Glomerular visceral epithelial cell (primary cell): Measurements from ENCODE around the gene FMN1.
"Not testable (repeated sequence)": the region's sequence is repeated elsewhere in the genome, so short reads cannot be mapped to it uniquely, and the experiment has no call there.

Experiments used
- DNase-seq: peaks from one replicate; pipeline ENCODE4 v3.0.0-alpha.2; 2016; ENCODE audit errors: extremely low spot score

FMN1 gene

GRCh38 chr15:32857732-32858131, 336.8 kb downstream of the FMN1 start:
- no peak for DNase-seq

GRCh38 chr15:32856753-32857152, 337.8 kb downstream of the FMN1 start:
- peak; percentile 84 for DNase-seq

- DNase-seq, result peak; percentile 96
Observed at GRCh38 chr15:32855942-32856341, 338.6 kb downstream of the FMN1 start.

DNA sequence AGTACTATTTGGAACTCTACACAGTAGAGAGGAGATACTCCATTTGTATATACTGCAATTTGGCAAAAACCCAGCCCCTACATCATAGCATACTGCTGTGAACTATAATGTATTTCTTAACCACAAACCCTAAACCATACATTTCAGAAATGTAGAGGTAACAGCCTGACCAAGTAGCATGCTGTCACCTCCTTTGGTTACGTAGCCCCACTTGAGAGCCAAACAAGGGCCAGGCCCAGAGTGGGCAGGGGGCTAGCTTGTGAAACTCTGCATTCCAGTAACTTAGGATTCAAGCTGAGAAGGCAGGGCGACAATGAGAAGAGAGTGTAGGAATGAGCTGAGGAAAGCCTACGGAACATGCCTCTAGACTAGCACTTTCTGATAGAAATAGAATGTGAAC, 340.9 kb downstream of the FMN1 start:
- peak; percentile 25 for DNase-seq

DNA sequence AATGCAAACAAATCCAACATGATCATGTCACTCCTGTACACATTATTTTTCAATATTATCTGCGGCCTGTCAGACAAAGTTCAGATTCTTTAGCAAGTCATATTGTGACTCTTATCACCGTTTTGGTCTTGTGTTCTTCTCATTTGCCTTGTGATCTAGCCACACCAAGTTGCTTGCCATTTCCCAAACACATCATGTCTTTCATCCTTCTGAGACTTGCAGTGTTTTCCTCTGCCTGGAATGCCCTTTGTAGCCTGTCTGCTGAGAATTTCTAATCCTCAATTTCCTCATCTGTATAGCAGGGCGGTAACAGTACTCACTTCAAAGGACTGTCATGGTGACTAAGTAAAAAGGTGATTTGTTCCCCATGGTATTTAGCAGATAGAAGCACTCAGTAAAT, 341.7 kb downstream of the FMN1 start:
- DNase-seq, result no peak

DNA sequence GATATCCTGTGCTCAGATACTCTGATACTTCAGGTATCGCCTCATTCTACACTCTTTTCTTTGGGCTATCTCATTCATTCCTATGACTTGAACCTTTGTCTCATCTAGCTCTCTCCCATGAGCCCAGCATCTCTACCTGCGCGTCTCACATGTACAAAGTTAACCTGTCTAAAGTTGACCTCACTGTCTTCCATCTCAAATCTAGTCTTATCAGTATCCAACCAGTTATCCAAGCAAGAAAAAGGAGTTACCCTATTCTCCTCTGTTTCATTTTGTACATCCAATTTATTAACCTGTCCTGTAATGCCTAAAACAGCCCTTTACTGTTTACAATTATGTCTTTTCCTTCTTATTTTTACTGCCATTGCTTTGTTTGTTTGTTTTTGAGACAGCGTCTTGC, 342.5 kb downstream of the FMN1 start:
- DNase-seq, result no peak

DNA sequence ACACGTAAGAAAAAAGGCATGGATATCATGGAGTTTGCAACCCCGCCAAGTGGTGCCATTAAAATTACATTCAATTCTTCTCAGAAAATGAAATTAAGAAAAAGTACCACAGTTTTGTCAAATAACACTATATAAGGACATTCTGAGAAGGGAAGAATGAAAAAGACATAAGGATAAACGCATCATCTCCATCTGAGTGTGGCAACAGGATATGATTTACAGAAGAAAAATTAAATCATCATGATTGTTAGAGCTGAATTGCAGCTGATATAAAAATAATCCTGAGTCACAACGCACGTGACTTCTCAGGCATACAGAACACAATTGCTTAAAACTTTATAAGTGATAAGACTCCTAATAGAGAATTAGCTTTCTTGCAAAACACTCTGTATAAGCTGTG, 342.9 kb downstream of the FMN1 start:
- DNase-seq, result peak; percentile 36

- peak; percentile 88 for DNase-seq
Observed at GRCh38 chr15:32849769-32850668, 344.5 kb downstream of the FMN1 start.

DNA sequence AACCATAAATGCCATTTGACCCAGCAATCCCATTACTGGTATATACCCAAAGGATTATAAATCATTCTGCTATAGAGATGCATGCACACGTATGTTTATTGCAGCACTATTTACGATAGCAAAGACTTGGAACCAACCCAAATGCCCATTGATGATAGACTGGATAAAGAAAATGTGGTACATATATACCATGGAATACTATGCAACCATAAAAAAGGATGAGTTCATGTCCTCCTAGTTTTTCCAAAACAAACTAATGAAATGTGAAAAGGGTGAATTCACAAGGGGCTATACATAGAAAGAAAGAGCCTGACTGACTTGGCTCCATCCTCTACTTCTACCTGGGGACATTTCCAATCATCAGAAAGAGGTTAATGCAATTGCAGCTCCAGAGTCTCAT, 347.8 kb downstream of the FMN1 start:
- not testable (repeated sequence) for DNase-seq

DNA sequence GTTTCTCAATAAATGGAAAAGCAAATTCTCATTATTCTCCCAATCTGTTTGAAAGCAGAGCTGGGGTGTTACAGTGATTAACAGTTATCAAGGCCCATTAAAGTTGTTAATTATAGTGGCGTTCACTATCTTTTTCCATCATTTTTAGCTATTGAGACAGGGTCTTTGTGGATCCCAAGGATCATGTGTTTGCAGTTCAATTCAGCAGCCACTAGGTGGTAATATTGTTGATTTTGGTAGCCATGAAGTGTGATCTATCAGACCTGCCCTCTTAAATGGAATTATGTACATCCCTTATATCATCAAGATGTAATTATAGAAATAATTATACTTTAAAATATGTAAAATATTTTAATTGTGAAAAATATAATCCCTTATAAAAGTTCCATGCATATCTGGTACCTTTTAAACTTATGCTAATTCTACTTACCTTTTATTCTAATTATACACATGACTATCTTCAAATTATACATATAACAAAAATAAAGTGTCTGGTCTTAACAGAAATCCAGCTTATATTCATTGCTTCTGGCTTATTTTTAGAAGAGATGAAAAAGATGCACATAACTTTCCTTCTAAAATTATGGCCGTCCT, 350.3 kb downstream of the FMN1 start:
- DNase-seq, result peak; percentile 52

DNA sequence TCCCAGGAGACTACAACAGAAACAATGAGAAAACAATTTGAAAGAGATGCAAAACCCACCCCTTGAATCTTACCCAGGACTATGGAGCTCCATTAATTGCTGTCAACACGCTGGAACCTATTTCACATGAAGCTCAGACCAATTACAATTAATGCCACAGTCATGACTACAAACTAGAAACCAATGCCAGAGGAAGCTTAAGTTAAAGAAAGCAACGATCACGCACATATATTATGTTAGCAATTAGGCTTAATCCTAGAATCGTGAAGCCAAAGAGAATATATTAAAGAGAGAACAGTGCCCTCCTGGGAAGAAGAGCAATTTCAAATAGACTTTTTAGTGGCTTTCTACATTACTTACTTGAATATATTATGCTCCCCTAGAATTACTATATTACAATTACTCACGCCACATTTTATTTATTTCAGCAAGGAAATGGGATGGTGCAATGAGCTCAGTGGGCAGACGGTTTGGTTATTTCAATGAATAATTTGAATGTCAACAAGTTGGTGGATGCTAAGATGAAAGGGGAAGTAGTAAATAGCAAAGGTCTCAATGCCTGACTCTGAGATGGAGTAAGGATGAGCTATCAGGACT, 351.2 kb downstream of the FMN1 start:
- DNase-seq, result no peak

DNA sequence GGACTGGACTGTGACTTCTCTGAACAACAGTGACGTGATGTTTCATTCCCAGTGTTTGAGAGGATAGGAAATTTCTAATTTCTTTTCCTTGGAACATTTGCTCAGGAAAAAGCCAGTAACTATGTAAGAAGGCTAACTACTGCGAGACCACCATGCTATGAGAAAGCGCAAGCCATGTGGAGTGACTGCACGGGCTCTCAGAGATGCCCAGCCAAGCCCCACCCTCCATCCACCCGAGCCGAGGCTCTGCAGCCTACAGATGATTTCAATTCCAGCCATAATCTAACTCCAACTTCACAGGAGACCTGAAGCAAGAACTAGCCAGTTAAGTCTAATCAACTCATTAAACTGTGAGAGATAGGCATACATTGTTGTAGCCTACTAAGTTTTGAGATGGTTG, 352.4 kb downstream of the FMN1 start:
- DNase-seq, result no peak

- no peak for DNase-seq
Observed at GRCh38 chr15:32840507-32841245, 353.8 kb downstream of the FMN1 start.

DNA sequence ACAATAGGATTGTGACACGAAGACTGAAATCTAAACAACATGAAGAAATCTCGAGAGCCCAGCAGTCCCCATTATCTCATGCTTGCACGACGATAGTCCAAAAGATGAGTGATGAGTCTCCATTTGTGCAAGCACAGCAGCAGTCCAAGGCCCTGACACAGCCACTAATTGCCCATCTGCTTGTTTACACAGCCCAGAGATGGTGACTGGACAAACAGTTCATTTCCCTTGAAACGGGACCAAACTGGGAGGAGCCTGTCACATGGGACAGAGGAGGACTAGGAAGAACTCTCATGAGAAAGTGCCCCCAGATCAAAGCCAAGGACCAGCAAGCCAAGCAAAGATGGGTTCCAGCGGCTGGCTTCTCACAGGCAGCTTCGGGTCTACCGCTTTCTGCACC, 355.7 kb downstream of the FMN1 start:
- peak; percentile 50 for DNase-seq

DNA sequence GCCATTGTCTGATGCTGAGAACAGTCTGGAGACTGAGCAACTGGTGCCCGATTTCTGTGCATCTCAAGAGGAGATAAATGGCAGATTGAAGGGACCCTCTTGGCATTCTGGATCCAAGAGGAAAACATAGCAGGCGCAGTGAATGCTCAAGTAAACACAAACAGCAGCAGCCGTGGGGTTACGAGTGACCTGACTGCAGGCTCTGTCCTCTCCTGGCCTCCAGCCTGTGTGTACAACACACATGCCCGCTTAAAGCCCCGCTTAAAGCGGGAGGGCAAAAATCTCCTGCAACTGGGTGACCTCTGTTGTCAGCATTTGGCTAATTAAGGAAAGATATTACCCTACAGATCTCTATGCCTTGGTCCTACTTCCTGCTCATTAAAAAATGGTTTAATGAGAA, 356.2 kb downstream of the FMN1 start:
- DNase-seq, result no peak

DNA sequence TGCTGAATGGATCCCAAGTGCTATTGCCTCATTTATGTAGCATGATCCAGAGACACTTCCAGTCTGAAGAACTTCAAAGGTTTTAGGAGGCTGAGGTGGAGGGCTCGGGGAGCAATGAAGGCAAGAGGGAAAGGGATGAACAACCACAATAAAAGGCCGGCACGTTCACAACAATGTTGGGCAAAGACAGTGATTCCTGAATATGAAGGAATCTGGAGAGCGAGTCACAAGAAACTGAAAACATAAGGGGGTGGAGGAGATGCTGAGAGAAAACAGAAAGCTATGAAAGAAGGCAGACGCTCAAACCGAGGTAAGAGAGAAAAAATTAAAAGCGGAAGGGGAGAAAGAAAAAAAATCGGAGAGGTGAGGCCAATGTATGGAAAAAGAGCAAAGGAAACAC, 356.6 kb downstream of the FMN1 start:
- no peak for DNase-seq

DNA sequence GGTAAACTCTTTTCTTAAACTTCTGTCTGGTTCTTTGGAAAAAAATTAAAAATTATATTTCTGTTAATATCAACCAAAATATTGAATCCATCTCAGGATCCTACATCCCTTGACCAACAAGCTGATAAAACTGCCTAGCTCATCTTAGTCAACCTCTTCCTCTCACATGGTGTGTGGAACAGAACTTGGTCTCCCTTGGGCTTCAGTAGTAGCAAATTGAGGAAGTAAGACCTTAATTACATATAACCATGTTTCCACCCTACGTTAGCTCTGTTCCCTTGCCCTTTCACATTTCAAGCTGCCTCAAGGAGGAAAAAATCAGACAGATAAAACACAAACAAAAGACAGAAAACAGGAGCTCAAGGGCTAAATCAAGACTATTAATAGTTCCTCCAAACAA, 360.4 kb downstream of the FMN1 start:
- no peak for DNase-seq

GRCh38 chr15:32833379-32833821, 361.1 kb downstream of the FMN1 start:
- no peak for DNase-seq

GRCh38 chr15:32831485-32831884, 363.0 kb downstream of the FMN1 start:
- no peak for DNase-seq

DNA sequence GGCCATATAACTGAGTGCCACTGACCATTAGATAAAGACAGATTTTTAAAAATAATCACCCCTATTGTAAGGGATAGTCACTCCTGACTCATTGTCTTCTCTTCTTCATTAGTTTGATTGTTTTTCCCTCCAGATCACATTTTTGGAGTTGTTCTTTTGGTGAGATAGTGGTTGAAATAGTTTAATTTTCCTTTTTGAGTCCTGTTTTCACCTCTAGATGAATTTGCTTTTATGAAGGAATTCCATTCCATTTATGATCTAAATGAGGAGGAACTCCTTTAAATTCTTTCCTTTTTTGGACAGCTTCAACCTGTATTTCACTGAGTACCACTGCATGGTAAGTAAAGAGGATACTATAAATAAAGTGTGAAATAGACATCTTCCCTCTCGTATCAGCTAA, 364.3 kb downstream of the FMN1 start:
- DNase-seq, result no peak

DNA sequence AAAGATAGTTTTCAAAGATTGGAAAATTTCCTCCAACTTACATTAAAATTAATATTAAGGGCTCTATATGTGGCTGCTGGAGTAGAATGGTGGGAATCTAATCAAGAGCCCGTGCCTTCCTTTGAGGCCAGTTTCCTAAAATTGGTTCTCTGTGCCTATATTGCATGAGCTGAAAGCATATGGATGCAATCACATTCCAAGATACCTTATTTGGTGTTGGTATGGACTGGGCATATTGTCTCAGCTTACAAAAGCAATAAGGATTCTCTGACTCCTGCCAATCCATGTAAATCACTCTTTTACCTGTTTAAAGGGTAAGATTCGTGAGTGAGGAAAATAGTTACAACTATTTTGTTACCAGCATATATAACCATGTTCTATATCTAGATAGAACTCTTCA, 365.1 kb downstream of the FMN1 start:
- DNase-seq, result no peak

DNA sequence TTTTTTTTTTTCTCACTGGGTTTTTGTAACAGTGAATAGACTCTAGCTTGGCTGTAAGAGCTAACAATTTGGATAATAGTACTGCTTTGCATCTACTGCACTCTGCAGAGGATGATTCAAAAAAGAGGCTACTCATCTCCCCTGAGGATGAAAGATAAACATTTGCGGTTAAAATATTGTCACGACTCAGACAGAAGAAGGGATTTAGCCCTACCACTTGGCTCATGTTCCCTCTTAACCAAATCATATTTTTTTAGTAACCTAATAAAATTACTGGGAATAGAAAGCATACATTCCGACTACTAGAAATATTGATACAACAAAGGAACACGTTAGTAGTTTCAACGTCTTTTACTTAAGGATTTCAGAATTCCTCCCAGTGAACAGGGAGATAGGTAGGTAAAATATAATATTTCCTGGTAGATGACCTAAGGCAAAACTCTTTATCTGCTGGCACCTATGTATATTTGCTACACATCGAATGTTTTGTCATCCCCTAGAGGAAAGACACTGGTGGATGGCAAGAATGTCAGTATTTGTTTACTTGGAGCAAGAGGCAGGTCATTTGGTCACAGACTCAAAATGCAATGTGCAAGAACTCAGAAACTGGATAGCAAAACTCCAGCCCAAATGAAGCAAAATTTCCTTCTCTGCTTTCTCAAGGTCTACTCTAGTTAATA, 365.9 kb downstream of the FMN1 start:
- DNase-seq, result peak; percentile 83
